Activated CD4-positive, alpha-beta T cell treated with anti-CD3 and anti-CD28 coated beads, Interleukin-10, Interleukin-2, amounts not matched to agents 100 ng/mL and 50 ng/mL, durations not matched to agents 16 hours and 8 hours (primary cell): Measurements from ENCODE around the gene CD164L2.
A peak's percentile ranks its signal among the peaks of the same experiment; 100 is the strongest.
"Not testable (repeated sequence)": the region's sequence is repeated elsewhere in the genome, so short reads cannot be mapped to it uniquely, and the experiment has no call there.

Experiments
- DNase-seq: peaks from one replicate; pipeline ENCODE4 v3.0.0-alpha.2; 2020

Gene CD164L2

GRCh38 chr1:27403931-27404330, 20.8 kb upstream of the CD164L2 start:
- DNase-seq = no peak

GRCh38 chr1:27403065-27403726, 20.1 kb upstream of the CD164L2 start:
- peak; percentile 26 for DNase-seq

DNA sequence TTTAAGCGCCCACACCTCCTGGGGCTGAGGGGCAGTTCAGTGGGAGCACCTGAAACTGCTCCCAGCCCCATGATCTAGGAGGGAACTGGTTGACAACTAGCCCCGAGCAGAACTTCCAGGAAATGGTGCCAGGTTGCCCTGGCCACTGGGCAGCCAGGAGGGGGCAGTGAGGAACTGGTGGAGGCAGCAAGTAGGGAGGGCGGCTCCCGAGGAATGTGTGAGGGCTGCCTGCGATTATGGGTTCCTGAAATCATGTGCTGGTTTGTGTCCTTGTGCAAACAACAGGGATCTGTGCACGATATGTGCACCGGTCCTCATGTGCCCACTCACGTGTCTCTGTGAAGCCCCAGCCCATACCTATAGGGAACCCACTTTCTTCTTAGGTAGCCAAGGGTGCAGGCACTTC, 19.2 kb upstream of the CD164L2 start:
- DNase-seq = no peak

DNA sequence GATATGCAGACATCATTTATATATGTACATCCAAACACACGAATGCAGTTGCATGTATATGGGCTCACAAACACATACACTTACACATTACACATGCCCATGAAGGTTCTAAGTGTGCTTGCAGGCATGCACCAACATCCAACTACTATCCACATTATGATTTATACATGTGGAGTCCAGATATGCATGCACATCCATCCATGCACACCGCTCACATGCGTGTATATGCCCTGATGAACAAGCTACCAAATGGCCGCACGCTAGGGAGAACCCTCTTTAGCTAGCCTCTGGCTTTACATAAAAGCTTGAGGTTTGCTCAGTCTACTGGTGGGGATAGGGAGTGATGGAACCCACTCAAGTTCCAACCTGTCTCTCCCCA, 17.8 kb upstream of the CD164L2 start:
- no peak for DNase-seq

- no peak for DNase-seq
Observed at GRCh38 chr1:27400082-27400962, 17.2 kb upstream of the CD164L2 start.

- DNase-seq = no peak
Observed at GRCh38 chr1:27399251-27400025, 16.3 kb upstream of the CD164L2 start.

- DNase-seq = no peak
Observed at GRCh38 chr1:27398405-27399149, 15.4 kb upstream of the CD164L2 start.

DNA sequence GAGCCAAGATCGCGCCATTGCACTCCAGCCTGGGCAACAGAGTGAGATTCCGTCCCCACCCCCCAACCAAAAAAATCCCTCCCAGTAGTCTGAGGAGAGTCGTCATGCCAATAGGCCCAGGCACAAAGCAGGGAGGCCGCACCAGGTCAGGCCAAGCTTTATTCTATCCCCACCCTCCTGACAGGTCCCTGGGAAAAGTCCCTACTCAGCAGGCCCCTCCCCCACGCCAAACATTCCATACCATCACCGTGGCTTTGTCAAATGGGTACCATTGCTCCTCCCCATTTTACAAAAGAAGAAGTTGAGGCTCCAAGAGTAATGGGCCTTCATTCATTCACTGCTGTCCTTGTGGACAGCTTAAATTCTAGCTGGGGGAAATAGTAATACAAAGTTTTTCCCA, 14.6 kb upstream of the CD164L2 start:
- no peak for DNase-seq

GRCh38 chr1:27397110-27397509, 14.0 kb upstream of the CD164L2 start:
- DNase-seq = no peak

DNA sequence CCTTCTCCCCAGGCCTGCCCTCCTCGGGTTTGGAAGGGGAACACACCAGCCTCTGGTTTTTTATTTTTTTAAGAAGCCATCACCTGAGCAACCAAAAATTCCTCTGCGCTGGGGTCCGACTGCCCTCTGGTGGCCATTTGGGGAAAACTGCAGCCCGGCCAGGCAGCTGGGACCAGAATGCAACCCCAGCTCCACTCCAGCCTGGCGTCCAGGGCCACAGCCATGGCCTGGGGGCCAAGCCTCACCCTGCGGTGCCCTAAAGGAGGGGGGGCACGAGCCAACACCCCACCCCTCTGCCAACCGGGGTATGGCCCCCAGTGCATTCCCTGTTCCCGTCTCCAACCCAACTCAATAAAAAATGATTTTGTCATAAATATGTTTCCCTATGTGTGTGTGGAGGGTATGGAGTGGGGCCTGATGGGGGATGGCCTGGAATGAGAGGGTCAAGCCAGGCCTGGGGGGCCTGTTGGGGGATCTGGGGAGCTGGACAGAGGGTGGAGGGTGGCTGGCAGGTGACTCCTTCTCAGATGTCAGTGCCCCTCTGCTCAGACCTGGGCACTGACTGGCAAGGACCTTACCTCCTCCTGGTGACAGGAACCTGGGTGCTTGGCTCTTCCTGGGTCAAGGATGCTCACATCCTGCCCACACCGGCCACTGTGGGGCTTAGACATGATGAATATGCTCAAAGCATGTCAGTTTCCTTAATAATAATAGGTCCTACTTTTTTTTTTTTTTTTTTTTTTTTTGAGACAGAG, 12.5 kb upstream of the CD164L2 start:
- DNase-seq = peak; percentile 83

- no peak for DNase-seq
Observed at GRCh38 chr1:27394925-27395324, 11.8 kb upstream of the CD164L2 start.

DNA sequence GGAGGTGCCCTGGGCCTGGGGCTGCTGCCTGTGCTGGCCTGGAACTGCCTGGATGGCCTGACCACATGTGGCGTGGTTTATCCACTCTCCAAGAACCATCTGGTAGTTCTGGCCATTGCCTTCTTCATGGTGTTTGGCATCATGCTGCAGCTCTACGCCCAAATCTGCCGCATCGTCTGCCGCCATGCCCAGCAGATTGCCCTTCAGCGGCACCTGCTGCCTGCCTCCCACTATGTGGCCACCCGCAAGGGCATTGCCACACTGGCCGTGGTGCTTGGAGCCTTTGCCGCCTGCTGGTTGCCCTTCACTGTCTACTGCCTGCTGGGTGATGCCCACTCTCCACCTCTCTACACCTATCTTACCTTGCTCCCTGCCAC, 11.1 kb upstream of the CD164L2 start:
- DNase-seq = no peak

DNA sequence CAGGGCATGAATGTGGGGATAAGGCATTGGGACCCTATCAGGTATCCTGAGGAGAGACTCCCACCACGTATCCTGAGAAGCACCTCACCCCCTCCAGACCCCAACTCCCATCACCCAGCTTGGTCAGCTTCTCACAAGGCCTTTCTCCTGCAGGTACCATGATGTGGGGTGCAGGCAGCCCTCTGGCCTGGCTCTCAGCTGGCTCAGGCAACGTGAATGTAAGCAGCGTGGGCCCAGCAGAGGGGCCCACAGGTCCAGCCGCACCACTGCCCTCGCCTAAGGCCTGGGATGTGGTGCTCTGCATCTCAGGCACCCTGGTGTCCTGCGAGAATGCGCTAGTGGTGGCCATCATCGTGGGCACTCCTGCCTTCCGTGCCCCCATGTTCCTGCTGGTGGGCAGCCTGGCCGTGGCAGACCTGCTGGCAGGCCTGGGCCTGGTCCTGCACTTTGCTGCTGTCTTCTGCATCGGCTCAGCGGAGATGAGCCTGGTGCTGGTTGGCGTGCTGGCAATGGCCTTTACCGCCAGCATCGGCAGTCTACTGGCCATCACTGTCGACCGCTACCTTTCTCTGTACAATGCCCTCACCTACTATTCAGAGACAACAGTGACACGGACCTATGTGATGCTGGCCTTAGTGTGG, 10.6 kb upstream of the CD164L2 start:
- no peak for DNase-seq

DNA sequence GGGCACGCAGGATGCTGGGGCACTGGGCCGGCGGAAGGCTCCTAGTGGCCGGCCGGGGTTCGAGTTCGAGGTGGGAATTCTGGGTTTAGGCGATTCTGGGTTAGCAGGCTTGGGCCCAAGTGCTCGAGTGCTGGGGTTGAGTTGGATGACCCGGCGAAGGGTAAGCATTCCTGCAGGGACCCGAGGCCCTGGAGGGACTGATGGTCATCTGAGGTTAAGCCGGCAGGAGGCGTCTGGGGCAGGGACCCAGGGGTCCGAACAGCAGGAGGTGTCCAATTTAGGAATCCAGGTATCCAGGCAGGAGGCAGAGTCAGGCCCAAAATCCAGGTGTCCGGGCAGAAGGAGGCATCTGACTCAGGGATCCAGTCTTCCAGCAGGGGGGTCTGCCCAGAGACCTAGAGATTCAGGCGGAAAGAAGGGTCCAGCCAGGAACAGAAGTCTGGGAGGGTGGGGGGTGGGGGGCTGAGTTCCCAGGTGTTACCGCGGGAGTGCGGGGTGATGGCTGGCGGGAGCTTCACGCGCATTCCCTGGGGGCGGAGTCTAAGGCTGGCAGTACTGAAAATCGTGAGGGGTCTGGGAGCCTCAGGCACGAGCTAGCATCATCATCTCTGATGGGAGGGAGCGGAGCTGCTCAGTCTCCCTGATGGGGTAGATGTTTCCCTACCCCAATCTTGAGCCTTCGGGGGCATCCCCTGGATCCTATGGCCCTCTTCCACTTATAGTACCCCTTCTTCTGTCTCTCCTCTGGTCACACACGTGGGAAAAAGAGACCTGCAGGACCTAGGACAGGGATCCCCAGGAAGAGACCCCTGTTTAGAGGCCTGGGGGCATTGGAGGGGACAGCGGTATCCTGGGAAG, 9.9 kb upstream of the CD164L2 start:
- DNase-seq = no peak

DNA sequence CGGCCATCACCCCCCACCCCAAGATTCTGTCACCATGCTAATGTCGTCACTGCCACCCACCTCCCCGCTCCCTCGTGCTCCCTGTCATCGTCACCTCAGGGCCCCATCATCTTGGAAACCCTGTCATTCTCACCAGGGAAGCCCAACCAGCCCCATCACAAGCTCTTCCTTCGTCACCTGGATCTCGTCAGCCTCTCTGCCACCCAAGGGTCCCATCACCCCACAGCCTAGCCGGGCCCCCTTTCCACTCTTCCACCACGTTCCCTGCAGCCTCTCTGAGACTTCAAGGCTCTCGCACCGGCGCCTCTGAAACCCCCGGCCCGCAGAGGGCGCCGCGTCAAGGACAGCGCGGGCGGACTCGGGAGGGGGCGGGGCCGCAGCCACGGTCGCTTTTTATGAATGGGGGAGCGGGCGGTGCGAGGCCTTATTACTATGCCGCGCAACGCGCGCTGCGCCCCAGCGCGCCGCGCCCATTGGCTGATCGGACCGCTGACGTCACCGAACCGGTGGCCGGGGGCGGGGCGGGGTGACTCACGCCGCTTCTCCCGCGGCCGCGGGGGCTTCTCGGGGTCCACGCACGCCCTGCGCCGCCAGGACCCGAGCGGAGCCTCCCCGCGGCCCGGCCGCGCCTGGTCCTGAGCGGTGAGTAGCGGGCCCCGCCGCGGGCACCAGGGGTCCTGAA, 9.1 kb upstream of the CD164L2 start, which contains the start of gene GPR3:
Gene GPR3, plus strand, starts transcription at position 527 of the 682 bp plus-strand sequence. CDS start 1,177 bp downstream, outside the sequence.
- peak; percentile 96 for DNase-seq

GRCh38 chr1:27391511-27392095, 8.5 kb upstream of the CD164L2 start:
- peak; percentile 34 for DNase-seq

GRCh38 chr1:27388337-27389005, 5.3 kb upstream of the CD164L2 start:
- DNase-seq = peak; percentile 73

- not testable (repeated sequence) for DNase-seq
Observed at GRCh38 chr1:27384797-27385196, 1.7 kb upstream of the CD164L2 start.

DNA sequence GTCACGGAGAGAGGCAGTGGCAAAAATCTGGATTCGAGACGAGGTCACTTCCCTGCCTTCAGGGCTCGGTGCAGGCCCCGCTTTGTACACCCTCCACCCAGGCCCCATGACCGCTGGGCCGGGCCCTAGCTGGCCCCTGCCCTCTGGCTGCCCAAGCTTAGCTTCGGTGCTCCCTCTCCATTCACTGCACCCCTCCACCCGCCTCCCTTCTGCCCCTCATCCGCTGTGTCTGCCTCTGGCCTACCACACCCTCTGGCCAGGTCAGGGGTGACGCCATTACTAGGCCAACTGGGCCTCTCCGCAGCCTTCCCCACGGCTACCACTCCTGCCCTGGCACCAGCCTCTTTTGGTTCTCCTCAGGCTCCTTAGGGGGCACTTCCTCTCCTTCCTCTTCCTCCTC, 528 bp upstream of the CD164L2 start:
- DNase-seq = no peak
